ENCODE data around the gene KCTD5.
"Not testable (repeated sequence)": the region's sequence is repeated elsewhere in the genome, so short reads cannot be mapped to it uniquely, and the experiment has no call there.

Gene KCTD5

GRCh38 chr16:2713985-2714774 is 31.9 kb downstream of the KCTD5 start:
- no peak for TF ChIP-seq JUND (IDR thresholded peaks at IDR 0.05; ENCODE audit: low read depth)
- in situ Hi-C loops (cut with HindIII; ENCODE audit: low pct_unique_long_range_greater_than_20kb, low sequenced_read_pairs): no loop called here
- peak in 1 of 2 experiments; percentile 89 for DNase-seq (ENCODE audit: low read depth in 1 of 2, low spot score in 1 of 2)

GRCh38 chr16:2715064-2715463 is 32.7 kb downstream of the KCTD5 start:
- DNase-seq (ENCODE audit: low read depth in 1 of 2, low spot score in 1 of 2): no peak
- in situ Hi-C loops (cut with HindIII; ENCODE audit: low pct_unique_long_range_greater_than_20kb, low sequenced_read_pairs): no loop called here
- no peak for TF ChIP-seq JUND (IDR thresholded peaks at IDR 0.05; ENCODE audit: low read depth)

- TF ChIP-seq JUND (IDR thresholded peaks at IDR 0.05; ENCODE audit: low read depth): no peak
- no peak for DNase-seq (ENCODE audit: low read depth in 1 of 2, low spot score in 1 of 2)
- in situ Hi-C loops (cut with HindIII; ENCODE audit: low pct_unique_long_range_greater_than_20kb, low sequenced_read_pairs): no loop called here
These were observed 33.2 kb downstream of the KCTD5 start for GRCh38 chr16:2715519-2715918.

- DNase-seq (ENCODE audit: low read depth in 1 of 2, low spot score in 1 of 2): peak; percentile 42 to 66
- TF ChIP-seq JUND (IDR thresholded peaks at IDR 0.05; ENCODE audit: low read depth): no peak
- in situ Hi-C loops (cut with HindIII; ENCODE audit: low pct_unique_long_range_greater_than_20kb, low sequenced_read_pairs): no loop called here
These were observed 33.9 kb downstream of the KCTD5 start for GRCh38 chr16:2715966-2716885.

- in situ Hi-C loops (cut with HindIII; ENCODE audit: low pct_unique_long_range_greater_than_20kb, low sequenced_read_pairs): no loop called here
- no peak for DNase-seq (ENCODE audit: low read depth in 1 of 2, low spot score in 1 of 2)
- TF ChIP-seq JUND (IDR thresholded peaks at IDR 0.05; ENCODE audit: low read depth): no peak
These were observed 34.6 kb downstream of the KCTD5 start for GRCh38 chr16:2716948-2717347.

GRCh38 chr16:2717383-2718263 is 35.3 kb downstream of the KCTD5 start:
- no peak for TF ChIP-seq JUND (IDR thresholded peaks at IDR 0.05; ENCODE audit: low read depth)
- no peak for DNase-seq (ENCODE audit: low read depth in 1 of 2, low spot score in 1 of 2)
- in situ Hi-C loops (cut with HindIII; ENCODE audit: low pct_unique_long_range_greater_than_20kb, low sequenced_read_pairs): no loop called here

- no peak for TF ChIP-seq JUND (IDR thresholded peaks at IDR 0.05; ENCODE audit: low read depth)
- in situ Hi-C loops (cut with HindIII; ENCODE audit: low pct_unique_long_range_greater_than_20kb, low sequenced_read_pairs): no loop called here
- peak; percentile 90 to 96 for DNase-seq (ENCODE audit: low read depth in 1 of 2, low spot score in 1 of 2)
These were observed 37.2 kb downstream of the KCTD5 start for GRCh38 chr16:2719328-2720063.

GRCh38 chr16:2720064-2720457 is 37.7 kb downstream of the KCTD5 start, which contains the start of gene PRSS27:
TSS of gene PRSS27 (minus strand) at chr16:2720224. CDS start at chr16:2720160, 64 bp downstream.
- no peak for TF ChIP-seq JUND (IDR thresholded peaks at IDR 0.05; ENCODE audit: low read depth)
- peak in 1 of 2 experiments; percentile 75 for DNase-seq (ENCODE audit: low read depth in 1 of 2, low spot score in 1 of 2)
- in situ Hi-C loops (cut with HindIII; ENCODE audit: low pct_unique_long_range_greater_than_20kb, low sequenced_read_pairs): no loop called here

- in situ Hi-C loops (cut with HindIII; ENCODE audit: low pct_unique_long_range_greater_than_20kb, low sequenced_read_pairs): no loop called here
- peak; percentile 82 to 94 for DNase-seq (ENCODE audit: low read depth in 1 of 2, low spot score in 1 of 2)
- TF ChIP-seq JUND (IDR thresholded peaks at IDR 0.05; ENCODE audit: low read depth): no peak
These were observed 38.7 kb downstream of the KCTD5 start for GRCh38 chr16:2720719-2721633.

GRCh38 chr16:2721634-2722173 is 39.4 kb downstream of the KCTD5 start:
- DNase-seq (ENCODE audit: low read depth in 1 of 2, low spot score in 1 of 2); in situ Hi-C loops (cut with HindIII; ENCODE audit: low pct_unique_long_range_greater_than_20kb, low sequenced_read_pairs): not testable (repeated sequence)

All from T47D (cell line).